Activated CD4-positive, alpha-beta T cell treated with anti-CD3 and anti-CD28 coated beads for 4 hours (primary cell): ENCODE measurements around the gene LZTR1.

Source experiments
- DNase-seq, 2 donors: peaks; one replicate each; pipeline ENCODE4 v3.0.0-alpha.2; 2020

Gene LZTR1

DNA sequence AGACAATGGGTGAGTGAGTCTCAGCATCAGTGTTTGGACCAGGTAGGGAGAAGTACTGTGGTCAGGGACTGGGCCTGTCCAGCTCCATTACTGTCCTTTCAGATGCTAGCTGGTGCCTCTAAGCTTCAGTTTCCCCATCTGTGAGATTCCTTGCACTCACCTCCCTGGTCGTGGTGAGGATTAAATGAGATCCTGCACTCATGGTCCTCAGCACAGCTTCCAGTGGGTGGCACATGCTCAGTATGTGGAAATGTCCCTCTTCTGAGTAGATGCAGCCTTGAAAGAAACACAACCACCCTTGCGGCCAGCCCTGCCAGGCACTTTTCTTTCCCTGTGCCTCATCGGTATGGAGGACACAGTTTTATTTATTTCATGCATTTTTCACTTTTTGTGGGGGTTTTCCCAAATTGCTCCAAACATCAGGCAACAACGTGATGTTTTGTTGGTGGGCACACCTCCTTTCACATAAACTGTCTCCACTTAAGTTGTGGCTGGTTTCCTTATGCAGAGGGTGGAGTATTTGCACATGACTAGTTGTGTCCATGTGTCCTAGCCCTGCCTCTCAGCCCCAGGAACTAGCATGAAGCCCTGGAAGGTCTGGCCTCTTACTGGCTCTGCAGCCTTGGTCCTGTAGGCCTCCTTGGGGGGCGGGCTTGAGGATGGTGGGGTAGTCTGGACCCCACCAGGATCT lies 1.1 kb downstream of the LZTR1 start:
- DNase-seq: no peak

DNA sequence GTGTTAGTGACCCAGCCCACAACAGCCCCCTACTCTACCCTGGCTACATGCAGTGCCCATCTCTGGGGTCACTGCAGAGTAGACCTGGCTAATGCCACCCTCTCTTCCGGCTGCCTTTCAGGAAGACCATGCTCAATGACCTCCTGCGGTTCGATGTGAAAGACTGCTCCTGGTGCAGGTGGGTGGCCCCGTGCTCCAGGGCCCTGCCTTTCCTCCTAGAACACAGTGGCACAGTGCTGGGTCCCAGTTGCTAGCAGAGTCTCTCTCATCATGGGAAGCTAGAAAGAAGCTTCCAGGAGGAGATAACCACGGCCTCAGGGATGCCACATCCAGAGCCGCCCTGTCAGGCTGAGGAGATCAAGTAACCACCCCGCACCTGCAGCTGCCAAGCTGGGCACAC lies 3.6 kb downstream of the LZTR1 start:
- no peak for DNase-seq

DNA sequence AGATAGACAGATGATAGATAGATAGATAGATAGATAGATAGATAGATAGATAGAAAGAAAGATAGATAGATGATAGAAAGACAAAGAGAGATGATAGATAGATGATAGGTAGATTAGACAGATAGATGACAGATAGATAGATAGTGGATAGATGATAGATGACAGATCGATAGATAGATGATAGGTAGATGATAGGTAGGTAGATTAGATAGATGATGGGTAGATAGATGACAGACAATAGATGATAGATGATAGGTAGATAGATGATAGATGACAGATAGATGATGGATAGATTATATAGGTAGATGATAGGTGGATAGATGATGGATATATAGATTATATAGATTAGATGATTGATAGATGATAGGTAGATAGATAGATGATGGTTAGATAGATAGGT lies 4.3 kb downstream of the LZTR1 start:
- DNase-seq: no peak

DNA sequence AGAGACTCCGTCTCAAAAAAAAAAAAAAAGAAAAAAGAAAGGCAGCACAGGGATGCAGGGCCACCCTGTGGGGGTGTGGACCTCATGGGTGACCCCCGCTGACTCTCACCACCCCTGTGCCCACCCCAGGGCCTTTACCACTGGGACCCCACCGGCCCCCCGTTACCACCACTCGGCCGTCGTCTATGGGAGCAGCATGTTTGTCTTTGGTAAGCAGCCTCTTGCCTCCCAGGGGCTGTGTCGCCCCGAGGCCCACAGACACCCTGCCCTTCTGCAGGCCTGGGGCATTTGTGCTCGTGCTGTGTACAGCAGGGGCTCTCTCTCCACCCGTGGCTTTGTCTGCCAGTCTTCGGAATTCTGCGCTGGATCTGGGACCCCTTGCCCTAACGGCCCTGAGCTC lies 5.3 kb downstream of the LZTR1 start:
- DNase-seq: no peak

- DNase-seq: no peak
Measured at GRCh38 chr22:20988573-20989322, 6.7 kb downstream of the LZTR1 start.

GRCh38 chr22:20989323-20990138 lies 7.4 kb downstream of the LZTR1 start:
- DNase-seq: no peak

DNA sequence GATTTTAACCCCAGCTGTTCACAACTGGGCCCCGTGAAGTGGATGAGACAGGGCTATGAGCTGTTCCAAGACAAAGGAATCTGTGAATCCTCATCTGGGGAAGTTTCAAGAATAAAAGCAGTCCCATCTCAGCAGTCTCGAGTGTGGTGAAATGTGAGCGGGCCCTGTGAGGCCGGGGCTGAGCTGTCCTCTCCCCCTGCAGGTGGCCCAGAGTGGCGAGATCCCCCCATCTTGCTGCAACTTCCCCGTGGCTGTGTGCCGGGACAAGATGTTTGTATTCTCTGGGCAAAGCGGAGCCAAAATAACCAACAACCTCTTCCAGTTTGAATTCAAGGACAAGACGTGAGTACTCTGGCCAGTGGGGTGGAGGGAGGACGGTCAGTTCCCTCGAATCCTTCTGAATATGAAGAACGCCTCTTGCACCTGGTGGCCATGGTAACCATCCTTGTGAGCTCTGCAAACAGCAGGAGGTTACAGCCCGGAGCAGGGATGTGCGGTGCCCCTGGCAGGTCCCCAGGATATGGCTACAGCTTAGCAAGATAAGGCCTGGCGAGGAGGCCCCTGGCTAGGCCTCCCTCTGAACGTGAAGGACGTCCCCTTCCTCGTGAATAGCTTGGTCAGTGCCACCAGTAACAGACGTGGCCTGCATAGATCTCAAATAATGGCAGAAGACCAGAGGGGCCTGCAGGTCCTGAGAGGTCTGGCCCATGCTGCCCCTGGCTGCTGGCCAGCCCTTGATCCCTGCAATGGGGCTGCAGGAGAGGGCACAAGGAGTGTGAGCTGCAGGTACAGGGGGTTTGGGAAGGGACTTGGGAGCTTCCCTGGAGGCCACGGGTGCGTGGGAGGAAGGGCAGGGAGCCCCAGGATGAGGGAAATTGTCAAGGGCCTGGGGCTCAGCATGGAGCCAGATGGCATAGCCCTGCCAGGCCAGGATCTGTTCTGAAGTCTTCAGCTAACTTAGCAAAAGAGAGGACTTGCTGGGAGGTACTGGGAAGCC lies 8.4 kb downstream of the LZTR1 start:
- DNase-seq: no peak

DNA sequence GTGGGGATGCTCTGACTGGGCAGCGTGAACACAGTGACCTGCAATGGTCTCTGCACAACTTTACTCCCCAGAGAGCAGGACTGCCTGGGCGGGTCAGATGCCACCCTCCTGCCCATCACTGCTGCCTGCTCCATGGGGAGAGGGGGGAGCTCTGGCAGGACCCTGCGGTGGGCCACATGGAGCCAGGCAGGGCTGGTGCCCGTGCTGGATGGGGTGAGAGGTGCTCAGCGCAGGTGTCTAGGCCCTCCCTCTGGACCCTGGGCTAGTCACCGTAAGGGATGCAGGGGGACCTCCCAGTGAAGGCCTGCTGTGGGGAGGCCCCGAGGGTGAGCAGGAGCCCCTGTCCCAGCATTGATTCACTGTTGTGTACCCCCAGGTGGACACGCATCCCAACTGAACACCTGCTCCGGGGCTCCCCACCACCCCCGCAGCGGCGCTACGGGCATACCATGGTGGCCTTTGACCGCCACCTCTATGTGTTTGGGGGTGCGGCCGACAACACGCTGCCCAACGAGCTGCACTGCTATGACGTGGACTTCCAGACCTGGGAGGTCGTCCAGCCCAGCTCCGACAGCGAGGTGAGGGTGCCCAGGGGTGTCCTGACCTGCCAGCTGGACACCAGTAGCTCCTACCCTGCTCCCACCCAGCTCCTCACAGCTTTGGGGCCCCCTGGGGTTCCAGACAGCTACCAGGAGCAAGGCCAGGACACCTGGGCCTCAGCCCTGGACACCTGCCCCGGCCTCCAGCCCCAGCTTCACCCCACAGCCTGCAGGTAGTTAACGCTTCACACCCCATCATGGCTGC lies 9.4 kb downstream of the LZTR1 start:
- no peak for DNase-seq

GRCh38 chr22:20992056-20992442 lies 10.0 kb downstream of the LZTR1 start:
- DNase-seq: no peak

DNA sequence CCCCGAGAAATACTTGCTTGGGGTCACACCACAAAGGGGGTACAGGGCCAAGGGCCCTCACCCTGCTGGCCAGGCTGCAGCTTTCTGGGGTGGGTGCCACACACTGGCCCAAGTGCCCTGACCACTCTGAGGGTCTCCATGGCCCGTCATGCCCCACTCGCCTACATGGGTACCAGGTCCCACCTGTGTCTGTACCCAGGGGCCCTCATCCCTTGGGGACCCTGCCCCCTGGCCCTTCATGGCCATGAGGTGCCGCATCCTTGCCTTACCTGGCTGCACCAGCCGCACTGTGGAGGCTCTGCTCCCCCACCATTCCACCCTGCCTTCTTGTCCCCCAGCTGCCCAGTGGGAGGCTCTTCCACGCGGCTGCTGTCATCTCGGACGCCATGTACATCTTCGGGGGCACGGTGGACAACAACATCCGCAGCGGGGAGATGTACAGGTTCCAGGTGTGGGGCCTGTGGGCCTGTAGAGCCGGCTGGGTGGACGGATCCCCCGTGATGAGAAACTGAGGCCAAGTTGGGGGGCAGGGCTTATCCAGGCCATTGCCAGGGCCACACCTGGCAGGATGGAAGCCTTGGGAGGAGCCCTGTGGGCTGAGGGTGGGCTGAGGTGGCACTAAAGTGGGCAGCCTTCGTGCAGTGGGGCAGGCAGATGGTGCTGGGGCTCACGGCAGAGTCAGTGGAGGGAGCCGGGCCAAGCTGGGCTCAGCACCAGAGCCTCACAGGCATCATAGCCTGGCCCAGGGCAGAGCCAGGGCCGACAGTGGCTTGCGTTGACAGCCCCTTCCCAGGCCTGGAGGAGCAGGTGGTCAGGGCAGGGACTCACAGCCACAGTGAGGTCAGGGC lies 10.6 kb downstream of the LZTR1 start:
- no peak for DNase-seq

DNA sequence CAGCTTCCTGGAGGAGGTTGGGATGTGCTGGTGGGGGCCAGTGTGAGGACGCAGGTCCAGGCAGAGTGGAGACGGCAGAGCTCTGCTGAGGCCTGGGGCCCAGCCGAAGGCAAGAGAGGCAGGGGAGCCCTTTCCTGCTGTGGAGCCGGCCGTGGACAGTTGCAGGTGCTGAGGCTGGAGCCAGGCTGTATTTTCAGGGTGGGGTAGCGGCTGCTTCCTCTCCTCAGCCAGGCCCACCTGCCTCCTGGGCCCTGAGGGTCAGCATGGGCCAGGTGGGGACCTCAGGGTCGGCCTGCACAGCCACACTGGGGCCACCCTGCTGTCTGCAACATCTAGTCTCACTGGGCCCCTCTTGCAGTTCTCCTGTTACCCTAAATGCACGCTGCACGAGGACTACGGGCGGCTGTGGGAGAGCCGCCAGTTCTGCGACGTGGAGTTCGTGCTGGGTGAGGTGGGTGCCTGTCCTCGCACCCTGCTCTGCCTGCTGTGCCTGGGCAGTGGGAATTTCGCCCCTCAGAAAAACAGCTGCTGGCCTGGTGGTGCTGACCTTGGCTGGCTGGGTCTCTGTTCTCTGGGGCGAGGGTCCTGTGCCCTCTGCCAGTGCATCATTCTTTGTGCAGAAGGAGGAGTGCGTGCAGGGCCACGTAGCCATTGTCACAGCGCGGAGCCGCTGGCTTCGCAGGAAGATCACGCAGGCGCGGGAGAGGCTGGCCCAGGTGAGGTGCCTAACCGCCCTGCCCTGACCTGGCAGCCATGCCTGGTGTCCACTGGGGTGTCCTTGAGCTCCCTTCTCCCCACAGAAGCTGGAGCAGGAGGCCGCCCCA lies 11.4 kb downstream of the LZTR1 start:
- no peak for DNase-seq

- no peak for DNase-seq
Measured at GRCh38 chr22:20994128-20994901, 12.2 kb downstream of the LZTR1 start.

GRCh38 chr22:20994902-20995241 lies 12.8 kb downstream of the LZTR1 start:
- DNase-seq: no peak

- no peak for DNase-seq
Measured at GRCh38 chr22:20995329-20996030, 13.4 kb downstream of the LZTR1 start.

DNA sequence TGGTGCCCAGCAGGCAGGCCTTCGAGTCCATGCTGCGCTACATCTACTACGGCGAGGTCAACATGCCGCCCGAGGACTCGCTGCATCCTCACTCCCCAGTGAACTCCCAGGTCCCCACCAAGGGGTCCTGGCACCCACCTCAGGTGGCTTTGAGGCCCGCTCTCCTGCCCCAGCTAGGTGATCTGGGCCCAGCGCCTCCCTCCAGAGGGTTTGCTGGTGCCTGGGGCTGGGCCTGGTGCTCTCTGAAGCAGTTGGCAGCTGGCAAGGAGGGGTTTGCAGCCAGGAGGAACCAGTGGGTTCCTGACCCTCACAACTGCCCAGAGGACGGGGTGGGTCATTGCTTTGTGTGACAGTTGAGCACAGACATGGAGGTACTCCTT lies 13.9 kb downstream of the LZTR1 start:
- no peak for DNase-seq

- no peak for DNase-seq
Measured at GRCh38 chr22:20996598-20997535, 14.8 kb downstream of the LZTR1 start.

DNA sequence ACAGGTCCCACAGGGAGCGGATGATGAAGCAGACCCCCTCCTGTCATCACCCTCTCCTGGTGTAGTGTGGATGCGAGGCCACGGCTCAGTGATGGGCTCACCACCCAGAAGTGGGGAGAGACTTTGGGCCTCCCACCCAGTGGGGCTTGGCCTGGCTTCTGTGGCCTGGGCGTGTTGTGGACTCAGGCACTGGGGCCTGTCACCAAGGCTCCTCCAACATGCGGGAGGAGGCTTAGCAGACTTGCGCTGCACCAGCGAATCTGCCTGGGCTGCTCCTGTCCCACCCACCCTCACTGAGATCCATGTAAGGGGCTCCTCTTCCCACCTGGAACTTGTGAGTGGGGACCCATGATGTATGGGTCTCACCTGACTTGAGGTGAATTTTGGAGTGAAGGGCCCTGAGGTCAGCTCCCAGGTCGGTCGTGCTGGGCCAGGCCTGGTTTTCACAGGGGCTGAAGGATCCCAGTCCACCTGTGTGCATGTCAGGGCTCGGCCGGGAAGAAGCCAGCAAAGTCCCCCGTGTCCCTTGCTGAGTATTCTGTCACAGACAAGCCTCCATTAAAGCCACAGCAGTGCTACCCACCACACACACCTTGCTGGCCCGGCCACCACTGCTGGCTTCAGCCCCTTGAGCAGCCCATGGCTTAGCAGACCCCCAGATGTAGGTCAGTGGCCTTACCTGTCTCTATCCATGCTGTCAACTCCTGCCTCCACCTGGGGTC lies 15.6 kb downstream of the LZTR1 start:
- no peak for DNase-seq
